Mucosa of descending colon (tissue), 3 donors: ENCODE results near the gene FLYWCH2. TPM values are rescaled to one million over a fixed set of nuclear protein-coding genes. Genes with fewer than 3 reads are reported as not detected.
A peak's percentile ranks its signal among the peaks of the same experiment; 100 is the strongest.

Experiments used
- ATAC-seq: fragments of 200-7000 bp; cut with Tn5 transposase; one replicate; pipeline ENCODE4 v1.9.1; 2020; ENCODE audit warnings: mild to moderate bottlenecking, moderate library complexity
- DNase-seq, 3 donors: peaks; one replicate each; pipeline ENCODE4 v3.0.0-alpha.2; 2020
- H3K36me3 ChIP-seq: fragments of 200-600 bp; one replicate; pipeline ENCODE4 v1.8.0; 2021; ENCODE audit warnings: low read depth, mild to moderate bottlenecking
- H3K4me1 ChIP-seq: fragments of 200-600 bp; one replicate; pipeline ENCODE4 v1.8.0; 2021; ENCODE audit warnings: low read depth, mild to moderate bottlenecking
- H3K4me3 ChIP-seq: fragments of 200-600 bp; one replicate; pipeline ENCODE4 v1.8.0; 2021; ENCODE audit warnings: mild to moderate bottlenecking
- H3K9me3 ChIP-seq: fragments of 200-600 bp; one replicate; pipeline ENCODE4 v1.8.0; 2021; ENCODE audit warnings: mild to moderate bottlenecking
- intact Hi-C, 2 donors: fragments of 100-400 bp; cut with DNase I in 1 of 2; cut with micrococcal nuclease in 1 of 2; formaldehyde crosslinking; loops; one replicate each; pipeline versions ENCODE4 v1.11.0 to v1.11.1; 2022; cut with DNase I, micrococcal nuclease
- total RNA-seq, 3 donors: library from RNA; stranded (reverse); fragmentation: NEBNext Ultra II Directional in 2 of 3; extraction: Animal tissue kit (Norgen Biotek cat#: 25700) in 2 of 3; gene quantifications; one replicate each; pipeline versions ENCODE4 v1.2.1 to v1.2.4, GENCODE V29; 2021 to 2023
- TF ChIP-seq, protein P1 (sequence below): fragments of 200-600 bp; IDR thresholded peaks from one replicate; pipeline ENCODE4 v1.8.0; 2022; ENCODE audit warnings: antibody characterized with exemption, mild to moderate bottlenecking
- donor health status: DM: no; HTN: no; CAD: no; lungs with moderate emphysema.
- donor health status: DM: no; HTN: no; CAD: no.
- donor health status: DM: no; HTN: yes; CAD: no.

FLYWCH2 gene
- total RNA-seq, 3 donors from 2014 or later, result 23.3 to 26.9 (median 25.3) TPM

DNA sequence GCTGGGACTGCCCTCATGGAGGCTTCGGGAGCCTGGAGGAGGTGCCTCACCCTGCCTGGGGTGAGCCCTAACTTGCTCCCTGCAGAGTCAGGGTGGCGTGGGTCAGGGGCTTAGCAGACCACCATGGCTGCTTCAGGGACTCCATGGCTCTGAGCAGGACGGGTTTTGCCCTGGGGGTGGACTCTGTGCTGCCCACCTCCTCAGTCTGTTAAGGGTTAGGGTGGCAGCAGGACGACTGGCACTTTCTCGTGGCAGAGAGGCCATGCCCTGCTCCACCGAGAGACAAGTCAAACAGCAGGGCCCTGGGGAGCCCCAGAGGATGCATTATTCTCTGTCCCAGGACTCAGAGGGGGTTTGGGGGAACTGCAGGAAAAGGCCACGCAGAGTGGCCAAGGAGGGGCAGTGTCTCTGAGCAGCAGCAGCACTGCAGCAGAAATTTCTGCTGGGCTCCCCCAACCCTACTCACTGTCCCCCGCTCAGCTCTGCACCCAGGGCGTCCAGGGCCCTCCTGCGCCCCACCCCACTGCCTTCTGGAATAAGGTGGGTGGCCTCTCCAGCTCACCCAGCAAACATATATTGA, 23.2 kb upstream of the FLYWCH2 start:
- Histone ChIP-seq H3K9me3 (peaks cover 4% of the 10 kb centered on the region), H3K4me3 (no peak overlapping the region), H3K4me1 (peaks cover 5% of the 10 kb centered on the region), H3K36me3 (no peaks in the 10 kb centered on the region)
- intact Hi-C loops, result no loop called here
- peak in 1 of 3 donors; percentile 25 for DNase-seq
- no peak for ATAC-seq
- TF ChIP-seq, protein P1, sequence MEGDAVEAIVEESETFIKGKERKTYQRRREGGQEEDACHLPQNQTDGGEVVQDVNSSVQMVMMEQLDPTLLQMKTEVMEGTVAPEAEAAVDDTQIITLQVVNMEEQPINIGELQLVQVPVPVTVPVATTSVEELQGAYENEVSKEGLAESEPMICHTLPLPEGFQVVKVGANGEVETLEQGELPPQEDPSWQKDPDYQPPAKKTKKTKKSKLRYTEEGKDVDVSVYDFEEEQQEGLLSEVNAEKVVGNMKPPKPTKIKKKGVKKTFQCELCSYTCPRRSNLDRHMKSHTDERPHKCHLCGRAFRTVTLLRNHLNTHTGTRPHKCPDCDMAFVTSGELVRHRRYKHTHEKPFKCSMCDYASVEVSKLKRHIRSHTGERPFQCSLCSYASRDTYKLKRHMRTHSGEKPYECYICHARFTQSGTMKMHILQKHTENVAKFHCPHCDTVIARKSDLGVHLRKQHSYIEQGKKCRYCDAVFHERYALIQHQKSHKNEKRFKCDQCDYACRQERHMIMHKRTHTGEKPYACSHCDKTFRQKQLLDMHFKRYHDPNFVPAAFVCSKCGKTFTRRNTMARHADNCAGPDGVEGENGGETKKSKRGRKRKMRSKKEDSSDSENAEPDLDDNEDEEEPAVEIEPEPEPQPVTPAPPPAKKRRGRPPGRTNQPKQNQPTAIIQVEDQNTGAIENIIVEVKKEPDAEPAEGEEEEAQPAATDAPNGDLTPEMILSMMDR, result no peak

DNA sequence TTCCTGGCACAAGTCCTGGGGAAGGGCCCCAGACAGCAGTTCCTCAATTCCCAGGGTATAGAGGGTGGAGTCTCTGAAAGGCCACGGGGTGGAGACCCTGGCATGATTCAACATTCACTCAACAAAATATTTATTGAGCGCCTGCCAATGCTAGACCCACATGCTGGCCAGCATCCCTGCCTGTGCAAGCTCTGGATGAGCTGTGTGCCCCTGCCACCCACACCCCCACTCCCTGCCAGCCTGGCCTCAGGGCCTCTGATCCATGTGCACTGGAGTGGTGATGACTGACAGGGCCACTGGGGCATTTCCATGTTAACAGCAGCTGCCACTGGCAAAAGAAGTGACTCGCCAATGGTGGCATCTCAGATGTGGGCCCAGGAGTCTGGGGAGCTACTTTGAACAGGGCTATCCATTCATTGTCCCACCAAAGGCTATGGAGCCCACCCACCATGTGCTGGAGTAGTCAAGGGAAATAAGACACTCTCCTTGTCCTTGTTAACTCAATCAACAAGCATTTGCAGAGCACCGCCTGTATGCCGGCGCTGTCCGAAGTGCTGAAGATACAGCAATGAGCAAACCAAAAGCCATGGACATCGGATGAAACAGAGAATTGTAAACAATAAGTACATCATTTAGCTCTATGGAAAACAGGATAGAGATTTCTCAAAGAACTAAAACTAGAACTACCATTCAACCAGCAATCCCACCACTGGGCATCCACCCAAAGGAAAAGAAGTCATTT, 22.0 kb upstream of the FLYWCH2 start:
- TF ChIP-seq, protein P1, result no peak
- no peak for DNase-seq
- Histone ChIP-seq H3K4me1 (peaks cover 5% of the 10 kb centered on the region), H3K9me3 (peaks cover 4% of the 10 kb centered on the region), H3K36me3 (no peaks in the 10 kb centered on the region), H3K4me3 (no peak overlapping the region)
- intact Hi-C loops, result no loop called here
- ATAC-seq, result no peak

DNA sequence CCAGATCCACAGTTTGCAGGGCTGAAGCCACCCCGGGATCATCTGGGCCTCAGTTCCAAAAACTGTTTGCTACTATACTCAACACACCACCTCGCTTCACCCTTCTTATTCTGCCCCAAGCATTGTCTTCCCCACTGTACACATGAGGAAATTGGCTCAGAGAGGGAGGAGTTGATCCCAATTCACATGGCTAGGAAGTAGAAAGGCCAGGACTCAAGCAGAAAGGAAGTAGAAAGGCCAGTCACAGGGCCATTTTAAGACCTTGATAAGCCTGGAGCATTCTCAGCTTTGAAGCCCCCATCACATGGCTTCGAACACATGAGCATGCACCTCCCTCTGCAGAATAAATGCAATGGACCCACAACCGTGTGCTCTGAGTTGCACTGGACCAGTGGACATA, 17.4 kb upstream of the FLYWCH2 start:
- Histone ChIP-seq H3K36me3 (no peaks in the 10 kb centered on the region), H3K4me1 (no peaks in the 10 kb centered on the region), H3K9me3 (peaks cover 3% of the 10 kb centered on the region), H3K4me3 (no peak overlapping the region)
- TF ChIP-seq, protein P1, result no peak
- no peak for DNase-seq
- intact Hi-C loops, result no loop called here
- no peak for ATAC-seq

DNA sequence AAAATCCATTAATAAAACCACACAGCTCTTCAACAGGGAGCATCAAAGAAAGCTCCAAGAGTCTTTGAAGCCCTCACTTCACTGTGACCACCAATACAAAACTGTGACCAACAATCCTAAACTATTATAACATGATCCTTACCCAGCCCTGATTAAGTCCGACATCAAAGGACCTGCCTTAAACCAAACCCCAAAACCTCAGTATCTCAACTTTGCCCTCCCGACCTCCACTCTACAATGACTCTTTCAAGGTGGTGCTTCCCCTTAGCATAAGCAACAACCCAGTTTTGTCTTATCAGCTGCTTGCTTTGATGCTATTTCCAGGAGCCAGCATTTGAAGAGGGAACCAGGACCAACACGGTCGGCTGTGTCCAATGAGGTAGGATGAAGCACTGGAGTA, 16.6 kb upstream of the FLYWCH2 start:
- no peaks in the 10 kb centered on the region for H3K4me1 ChIP-seq
- ATAC-seq (no peak), DNase-seq (no peak)
- intact Hi-C loops, result no loop called here
- no peaks in the 10 kb centered on the region for H3K9me3 ChIP-seq
- no peak overlapping the region for H3K4me3 ChIP-seq
- H3K36me3 ChIP-seq, result no peaks in the 10 kb centered on the region
- TF ChIP-seq, protein P1, result no peak

DNA sequence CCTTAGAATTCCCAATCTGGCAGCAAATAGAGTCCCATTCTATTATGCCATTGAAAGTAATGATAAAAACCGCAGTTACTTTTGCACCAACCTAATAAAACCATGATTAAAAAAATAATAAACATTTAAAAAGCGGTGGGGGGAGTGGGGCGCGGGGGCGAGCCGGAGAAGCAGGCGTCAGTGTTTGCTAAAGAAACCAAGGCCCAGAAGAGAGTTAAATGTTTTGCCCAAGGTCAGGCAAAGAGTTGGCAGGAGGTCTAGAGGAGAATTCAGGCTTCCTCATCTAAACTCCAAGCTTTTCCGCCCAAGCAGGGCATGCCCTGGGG, 15.4 kb upstream of the FLYWCH2 start:
- DNase-seq (no peak), ATAC-seq (no peak)
- intact Hi-C loops, result no loop called here
- H3K4me3 ChIP-seq, result no peak overlapping the region
- H3K4me1 ChIP-seq, result no peaks in the 10 kb centered on the region
- no peaks in the 10 kb centered on the region for H3K36me3 ChIP-seq
- no peaks in the 10 kb centered on the region for H3K9me3 ChIP-seq
- TF ChIP-seq, protein P1, result no peak
